T-helper 2 cell treated with Interferon-gamma antibody and Interleukin-4, amounts not matched to agents 5 μg/mL and 100 μg/mL, for 36 hours (primary cell): ENCODE data around the gene ATF7.

Source experiments
- DNase-seq: peaks from one replicate; pipeline ENCODE4 v3.0.0; 2021; ENCODE audit warnings: low spot score
- H3K27ac Mint-ChIP-seq: one replicate; pipeline ENCODE4 v1.8.0; 2021; ENCODE audit warnings: mild to moderate bottlenecking, mixed read lengths
- H3K27me3 Mint-ChIP-seq: one replicate; pipeline ENCODE4 v1.8.0; 2021; ENCODE audit warnings: low read depth, mixed read lengths
- H3K36me3 Mint-ChIP-seq: one replicate; pipeline ENCODE4 v1.8.0; 2021; ENCODE audit warnings: low read depth, mixed read lengths
- H3K4me1 Mint-ChIP-seq: one replicate; pipeline ENCODE4 v1.8.0; 2021; ENCODE audit warnings: low read depth, mixed read lengths
- H3K4me3 Mint-ChIP-seq: one replicate; pipeline ENCODE4 v1.8.0; 2022; ENCODE audit warnings: mild to moderate bottlenecking, moderate library complexity, mixed read lengths
- H3K9me3 Mint-ChIP-seq: one replicate; pipeline ENCODE4 v1.8.0; 2021; ENCODE audit warnings: mixed read lengths

The ATF7 gene

GRCh38 chr12:53468282-53468681 is 157.9 kb downstream of the ATF7 start:
- DNase-seq = no peak
- no peaks in the 10 kb centered on the region for H3K27me3 Mint-ChIP-seq
- peak overlapping the region; percentile 4 for H3K27ac Mint-ChIP-seq
- no peak overlapping the region for H3K4me3 Mint-ChIP-seq
- H3K9me3 Mint-ChIP-seq = no peaks in the 10 kb centered on the region
- peaks cover 19% of the 10 kb centered on the region for H3K4me1 Mint-ChIP-seq
- peaks cover 76% of the 10 kb centered on the region for H3K36me3 Mint-ChIP-seq

GRCh38 chr12:53467880-53468279 is 158.3 kb downstream of the ATF7 start:
- Mint-ChIP-seq H3K9me3 (no peaks in the 10 kb centered on the region), H3K27me3 (no peaks in the 10 kb centered on the region), H3K36me3 (peaks cover 80% of the 10 kb centered on the region), H3K27ac (no peak overlapping the region), H3K4me1 (peaks cover 21% of the 10 kb centered on the region), H3K4me3 (no peak overlapping the region)
- DNase-seq = no peak

- Mint-ChIP-seq H3K9me3 (no peaks in the 10 kb centered on the region), H3K27ac (no peak overlapping the region), H3K27me3 (no peaks in the 10 kb centered on the region), H3K36me3 (peaks cover 79% of the 10 kb centered on the region), H3K4me3 (no peak overlapping the region), H3K4me1 (peaks cover 25% of the 10 kb centered on the region)
- DNase-seq = no peak
These were observed 159.1 kb downstream of the ATF7 start for GRCh38 chr12:53467082-53467481.

- Mint-ChIP-seq H3K36me3 (peaks cover 79% of the 10 kb centered on the region), H3K4me1 (peaks cover 21% of the 10 kb centered on the region), H3K9me3 (no peaks in the 10 kb centered on the region), H3K4me3 (no peak overlapping the region), H3K27ac (no peak overlapping the region), H3K27me3 (no peaks in the 10 kb centered on the region)
- DNase-seq = no peak
These were observed 159.5 kb downstream of the ATF7 start for GRCh38 chr12:53466640-53467039.

- no peak for DNase-seq
- H3K27me3 Mint-ChIP-seq = no peaks in the 10 kb centered on the region
- peaks cover 20% of the 10 kb centered on the region for H3K4me1 Mint-ChIP-seq
- H3K9me3 Mint-ChIP-seq = no peaks in the 10 kb centered on the region
- no peak overlapping the region for H3K4me3 Mint-ChIP-seq
- H3K27ac Mint-ChIP-seq = no peak overlapping the region
- H3K36me3 Mint-ChIP-seq = peaks cover 79% of the 10 kb centered on the region
These were observed 160.5 kb downstream of the ATF7 start for GRCh38 chr12:53465679-53466078.

GRCh38 chr12:53464685-53465418 is 161.3 kb downstream of the ATF7 start:
- Mint-ChIP-seq H3K4me3 (no peak overlapping the region), H3K27ac (no peak overlapping the region), H3K36me3 (peaks cover 83% of the 10 kb centered on the region), H3K4me1 (peaks cover 23% of the 10 kb centered on the region), H3K9me3 (no peaks in the 10 kb centered on the region), H3K27me3 (no peaks in the 10 kb centered on the region)
- DNase-seq = no peak

- Mint-ChIP-seq H3K27ac (no peak overlapping the region), H3K4me1 (peaks cover 23% of the 10 kb centered on the region), H3K27me3 (no peaks in the 10 kb centered on the region), H3K36me3 (peaks cover 90% of the 10 kb centered on the region), H3K4me3 (no peak overlapping the region), H3K9me3 (no peaks in the 10 kb centered on the region)
- DNase-seq = no peak
These were observed 162.2 kb downstream of the ATF7 start for GRCh38 chr12:53463802-53464560.

- no peak overlapping the region for H3K27ac Mint-ChIP-seq
- no peak for DNase-seq
- H3K36me3 Mint-ChIP-seq = peaks cover 92% of the 10 kb centered on the region
- no peak overlapping the region for H3K4me3 Mint-ChIP-seq
- H3K9me3 Mint-ChIP-seq = no peaks in the 10 kb centered on the region
- H3K4me1 Mint-ChIP-seq = peaks cover 23% of the 10 kb centered on the region
- no peaks in the 10 kb centered on the region for H3K27me3 Mint-ChIP-seq
These were observed 163.2 kb downstream of the ATF7 start for GRCh38 chr12:53462935-53463334.

- DNase-seq = no peak
- Mint-ChIP-seq H3K36me3 (peaks cover 87% of the 10 kb centered on the region), H3K9me3 (no peaks in the 10 kb centered on the region), H3K27me3 (no peaks in the 10 kb centered on the region), H3K27ac (no peak overlapping the region), H3K4me3 (no peak overlapping the region), H3K4me1 (peaks cover 19% of the 10 kb centered on the region)
These were observed 164.6 kb downstream of the ATF7 start for GRCh38 chr12:53461591-53461990.

- H3K27ac Mint-ChIP-seq = no peak overlapping the region
These were observed 165.1 kb downstream of the ATF7 start for GRCh38 chr12:53461059-53461458.

GRCh38 chr12:53459097-53459496 is 167.1 kb downstream of the ATF7 start:
- Mint-ChIP-seq H3K36me3 (peaks cover 87% of the 10 kb centered on the region), H3K4me3 (no peak overlapping the region), H3K4me1 (peaks cover 29% of the 10 kb centered on the region)

More at GRCh38 chr12:53461059-53461458, 165.1 kb downstream of the ATF7 start:
- Mint-ChIP-seq H3K27me3 (no peaks in the 10 kb centered on the region), H3K4me1 (peaks cover 19% of the 10 kb centered on the region), H3K4me3 (no peak overlapping the region), H3K9me3 (no peaks in the 10 kb centered on the region), H3K36me3 (peaks cover 84% of the 10 kb centered on the region)
- DNase-seq = no peak

More at GRCh38 chr12:53459097-53459496, 167.1 kb downstream of the ATF7 start:
- DNase-seq = no peak
- H3K27ac Mint-ChIP-seq = no peak overlapping the region
- no peaks in the 10 kb centered on the region for H3K9me3 Mint-ChIP-seq
- no peaks in the 10 kb centered on the region for H3K27me3 Mint-ChIP-seq
